Left renal pelvis (tissue), 4 donors: Measurements from ENCODE around the gene PRPF6. TPM values are rescaled to one million over a fixed set of nuclear protein-coding genes. Genes with fewer than 3 reads are reported as not detected.

Experiments
- DNase-seq, 4 donors: peaks; one replicate each; pipeline ENCODE4 v3.0.0-alpha.2; 2013; ENCODE audit warnings: low read depth in 4 of 4, low spot score in 3 of 4
- polyA plus RNA-seq, 4 donors: library from polyadenylated mRNA; unstranded; fragments of 120-200 nt; gene quantifications; one replicate each; pipeline ENCODE4 v1.2.1, GENCODE V29; 2013; ENCODE audit not compliant: insufficient read length in 4 of 4

PRPF6 gene
- polyA plus RNA-seq, 4 donors = 60.4 to 89.4 (median 83.3) TPM

- no peak for DNase-seq
Observed at GRCh38 chr20:64055893-64056638, 75.1 kb downstream of the PRPF6 start.

GRCh38 chr20:64056639-64056888 lies 75.6 kb downstream of the PRPF6 start:
- no peak for DNase-seq

GRCh38 chr20:64056889-64057627 lies 76.1 kb downstream of the PRPF6 start:
- no peak for DNase-seq

- DNase-seq = peak in 1 of 4 donors; percentile 50
Observed at GRCh38 chr20:64057628-64058498, 76.9 kb downstream of the PRPF6 start.

GRCh38 chr20:64058536-64058935 lies 77.6 kb downstream of the PRPF6 start:
- DNase-seq = no peak

GRCh38 chr20:64062276-64062595 lies 81.3 kb downstream of the PRPF6 start:
- DNase-seq = no peak

- peak; percentile 89 to 94 (median 91) for DNase-seq
Observed at GRCh38 chr20:64062596-64063388, 81.9 kb downstream of the PRPF6 start, which contains the start of gene TCEA2. TCEA2 (plus strand) TSS chr20:64063198; CDS start chr20:64063313, 115 bp downstream.

GRCh38 chr20:64063389-64064144 lies 82.6 kb downstream of the PRPF6 start:
- no peak for DNase-seq

- no peak for DNase-seq
Observed at GRCh38 chr20:64064145-64064698, 83.3 kb downstream of the PRPF6 start.

- DNase-seq = no peak
Observed at GRCh38 chr20:64065062-64065973, 84.4 kb downstream of the PRPF6 start.

- no peak for DNase-seq
Observed at GRCh38 chr20:64065974-64066343, 85.0 kb downstream of the PRPF6 start.

- DNase-seq = no peak
Observed at GRCh38 chr20:64067005-64067632, 86.2 kb downstream of the PRPF6 start.

GRCh38 chr20:64067733-64068307 lies 86.9 kb downstream of the PRPF6 start:
- no peak for DNase-seq

- no peak for DNase-seq
Observed at GRCh38 chr20:64068386-64069208, 87.7 kb downstream of the PRPF6 start.

GRCh38 chr20:64069209-64069613 lies 88.3 kb downstream of the PRPF6 start:
- DNase-seq = no peak

GRCh38 chr20:64069614-64070243 lies 88.8 kb downstream of the PRPF6 start:
- DNase-seq = no peak
